NCI-H2107 treated with DMSO at 0.1 percent for 48 hours (cell line): ENCODE results near the gene TMED4.
A peak's percentile ranks its signal among the peaks of the same experiment; 100 is the strongest.
"Not testable (repeated sequence)": the region's sequence is repeated elsewhere in the genome, so short reads cannot be mapped to it uniquely, and the experiment has no call there.

Experiments
- DNase-seq: peaks from one replicate; lab custom pipeline; 2025; ENCODE audit not compliant: unreplicated experiment; lab: John Stamatoyannopoulos, UW

The TMED4 gene

GRCh38 chr7:44569959-44570358 is 12.1 kb downstream of the TMED4 start:
- no peak for DNase-seq

GRCh38 chr7:44568771-44569560 is 13.1 kb downstream of the TMED4 start:
- DNase-seq: no peak

GRCh38 chr7:44567884-44568283 is 14.1 kb downstream of the TMED4 start:
- no peak for DNase-seq

DNA sequence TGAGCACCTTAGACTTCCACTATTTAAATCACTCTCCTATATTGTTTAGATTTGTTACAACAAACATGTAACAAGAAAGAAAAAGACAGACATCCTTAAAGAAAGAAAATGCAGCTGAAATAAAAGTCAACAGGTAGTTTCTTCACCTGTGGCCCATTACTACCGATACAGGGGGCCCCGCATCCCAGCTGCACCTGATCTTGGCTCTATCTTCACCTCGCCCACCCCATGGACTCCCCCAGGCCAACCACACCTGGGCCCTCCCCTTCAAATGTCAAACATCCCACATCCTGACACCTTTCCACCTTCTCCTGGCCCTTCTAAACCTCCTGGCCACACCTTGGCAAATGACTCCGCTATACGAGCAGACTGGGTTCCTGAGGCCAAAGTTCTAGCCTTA is 15.4 kb downstream of the TMED4 start:
- DNase-seq: no peak

- no peak for DNase-seq
These were observed 16.1 kb downstream of the TMED4 start for GRCh38 chr7:44565795-44566559.

- DNase-seq: peak; percentile 25
These were observed 16.8 kb downstream of the TMED4 start for GRCh38 chr7:44565097-44565794.

DNA sequence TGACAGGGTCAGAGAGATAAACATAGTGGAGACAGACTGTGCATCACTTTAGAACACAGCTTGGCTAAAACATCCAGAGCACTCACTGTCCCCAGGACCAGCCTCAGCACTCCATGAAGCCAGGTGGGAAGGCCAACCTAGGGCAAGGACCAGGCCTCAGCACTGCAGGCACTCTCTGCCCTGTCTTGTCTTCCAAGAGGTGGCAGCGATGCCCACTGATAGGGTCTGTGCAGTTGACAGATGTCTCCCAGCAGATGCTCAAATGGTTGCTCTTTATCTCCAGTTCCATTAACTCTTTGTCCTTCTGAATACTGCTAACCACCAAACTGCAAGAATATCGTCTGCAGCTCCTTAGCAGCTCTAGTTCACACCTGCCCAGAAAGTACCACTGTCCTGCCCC is 17.4 kb downstream of the TMED4 start:
- no peak for DNase-seq

DNA sequence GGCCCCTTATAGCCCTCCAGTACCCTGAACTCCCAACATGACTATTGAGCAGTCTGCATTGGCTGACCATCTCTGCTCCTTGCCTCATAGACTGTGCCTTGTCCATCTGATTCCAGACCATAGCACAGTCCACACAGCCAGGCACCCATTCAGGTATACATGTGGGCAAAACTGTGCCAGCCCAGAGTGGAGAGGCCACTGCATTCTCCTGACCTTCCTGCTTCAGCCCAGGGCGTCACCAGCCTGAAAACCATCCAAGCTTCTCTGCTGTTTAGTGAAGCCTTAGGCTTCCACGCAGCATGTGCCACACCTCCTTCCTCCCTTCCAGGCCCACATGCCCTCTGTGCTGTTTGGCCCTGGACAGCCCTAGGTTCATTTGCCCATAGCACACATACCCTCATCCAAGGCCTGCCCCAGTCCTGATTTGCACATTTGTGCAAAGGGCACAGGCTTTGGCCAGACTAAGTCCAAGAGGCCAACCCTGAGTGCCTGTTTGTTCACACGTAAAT is 18.8 kb downstream of the TMED4 start:
- no peak for DNase-seq

DNA sequence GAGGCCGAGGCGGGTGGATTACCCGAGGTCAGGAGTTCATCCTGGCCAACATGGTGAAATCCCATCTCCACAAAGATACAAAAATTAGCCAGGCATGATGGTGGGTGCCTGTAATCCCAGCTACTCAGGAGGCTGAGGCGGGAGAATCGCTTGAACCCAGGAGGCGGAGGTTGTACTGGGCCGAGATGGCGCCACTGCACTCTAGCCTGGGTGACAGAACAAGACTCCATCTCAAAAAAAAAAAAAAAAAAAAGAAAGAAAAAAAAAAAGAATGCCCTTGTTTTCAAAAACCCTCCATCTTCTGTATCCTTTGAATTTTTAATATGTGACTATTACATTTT is 19.4 kb downstream of the TMED4 start:
- not testable (repeated sequence) for DNase-seq

GRCh38 chr7:44561962-44562621 is 19.9 kb downstream of the TMED4 start:
- no peak for DNase-seq

DNA sequence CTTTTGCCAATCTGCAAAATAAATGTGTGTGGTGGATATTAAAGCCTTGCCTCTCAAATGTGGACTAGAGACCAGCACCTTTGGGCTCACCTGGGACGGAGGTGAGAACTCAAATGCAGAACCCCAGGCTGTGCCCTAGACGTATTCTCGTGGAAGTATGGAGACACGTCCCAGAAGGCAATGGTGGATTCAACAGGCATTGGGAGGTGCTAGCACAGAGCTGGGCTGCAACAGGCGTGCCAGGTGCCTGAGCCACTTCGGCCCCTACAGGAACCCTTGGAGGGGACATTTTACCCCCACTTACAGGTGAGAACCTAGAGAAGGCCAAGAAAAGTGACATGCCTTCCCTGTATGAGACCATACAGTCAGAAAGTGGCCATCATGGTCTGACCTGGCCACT is 20.6 kb downstream of the TMED4 start:
- no peak for DNase-seq

DNA sequence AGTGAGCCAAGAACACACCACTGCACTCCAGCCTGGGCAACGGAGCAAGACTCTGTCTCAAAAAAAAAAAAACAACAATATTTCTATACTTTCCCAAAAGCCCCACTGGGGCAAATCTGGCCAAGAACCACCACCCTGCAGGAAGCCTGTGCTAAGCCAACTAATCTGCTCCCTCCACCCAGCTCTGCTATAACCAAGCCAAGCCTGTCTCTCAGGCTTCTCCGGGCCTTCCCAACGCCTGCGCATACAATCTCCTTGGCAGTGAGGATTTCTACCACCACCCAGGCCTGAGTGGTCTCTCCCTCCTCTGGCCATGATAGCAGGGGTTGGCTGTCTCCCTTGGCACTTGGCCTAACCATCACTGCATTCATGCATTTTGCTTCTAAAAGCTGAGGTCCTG is 22.5 kb downstream of the TMED4 start:
- no peak for DNase-seq

- DNase-seq: no peak
These were observed 24.5 kb downstream of the TMED4 start for GRCh38 chr7:44557485-44557884.

DNA sequence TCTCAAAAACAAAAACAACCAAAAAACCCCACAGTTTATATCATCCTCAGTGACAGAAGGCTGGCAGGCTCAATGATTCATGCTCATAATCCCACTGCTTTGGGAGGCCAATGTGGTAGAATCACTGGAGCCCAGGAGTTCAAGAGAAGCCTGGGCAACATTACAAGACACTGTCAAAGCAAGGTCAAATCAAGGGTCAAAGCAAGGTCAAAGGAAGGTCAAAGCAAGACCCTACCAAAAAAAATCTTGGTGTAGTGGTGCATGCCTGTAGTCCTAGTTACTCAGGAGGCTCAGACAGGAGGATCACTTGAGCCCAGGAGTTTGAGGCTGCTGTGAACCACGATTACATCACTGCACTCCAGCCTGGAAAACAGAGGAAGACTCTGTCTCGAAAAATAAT is 26.7 kb downstream of the TMED4 start:
- no peak for DNase-seq

DNA sequence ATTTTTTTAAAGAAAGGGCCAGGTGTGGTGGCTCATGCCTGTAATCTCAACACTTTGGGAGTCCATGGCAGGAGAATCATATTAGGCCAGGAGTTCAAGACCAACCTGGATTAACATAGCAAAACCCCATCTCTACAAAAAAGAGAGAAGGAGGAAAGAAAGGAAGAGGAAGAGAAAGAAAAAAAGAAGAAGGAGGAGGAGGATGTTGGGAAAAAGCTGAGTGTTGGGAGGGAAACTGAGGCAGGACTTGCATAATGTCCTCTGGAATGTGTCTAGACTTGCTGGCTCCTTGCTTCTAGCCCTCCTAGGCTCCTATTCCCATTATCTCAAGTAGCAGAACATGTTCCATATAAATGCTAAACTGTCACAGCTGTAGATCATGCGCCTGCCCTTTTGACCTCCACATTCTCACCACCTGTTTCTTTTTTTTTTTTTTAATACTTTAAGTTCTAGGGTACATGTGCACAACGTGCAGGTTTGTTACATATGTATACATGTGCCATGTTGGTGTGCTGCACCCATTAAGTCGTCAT is 29.5 kb downstream of the TMED4 start:
- not testable (repeated sequence) for DNase-seq

DNA sequence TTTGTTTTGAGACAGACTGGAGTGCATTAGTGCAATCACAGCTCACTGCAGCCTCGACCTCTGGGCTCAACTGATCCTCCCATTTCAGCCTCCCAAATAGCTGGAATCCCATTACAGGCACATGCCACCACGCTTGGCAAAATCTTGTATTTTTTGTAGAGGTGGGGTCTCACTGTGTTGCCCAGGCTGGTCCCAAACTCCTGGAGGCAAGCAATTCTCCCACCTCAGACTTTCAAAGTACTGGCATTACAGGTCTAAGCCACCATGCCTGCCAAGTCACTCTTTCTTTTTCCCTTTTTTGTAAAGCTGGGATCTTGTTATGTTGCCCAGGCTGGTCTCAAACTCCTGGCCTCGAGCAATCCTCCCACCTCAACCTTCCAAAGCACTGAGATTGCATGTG is 32.6 kb downstream of the TMED4 start:
- no peak for DNase-seq

- no peak for DNase-seq
These were observed 33.1 kb downstream of the TMED4 start for GRCh38 chr7:44548893-44549292.

DNA sequence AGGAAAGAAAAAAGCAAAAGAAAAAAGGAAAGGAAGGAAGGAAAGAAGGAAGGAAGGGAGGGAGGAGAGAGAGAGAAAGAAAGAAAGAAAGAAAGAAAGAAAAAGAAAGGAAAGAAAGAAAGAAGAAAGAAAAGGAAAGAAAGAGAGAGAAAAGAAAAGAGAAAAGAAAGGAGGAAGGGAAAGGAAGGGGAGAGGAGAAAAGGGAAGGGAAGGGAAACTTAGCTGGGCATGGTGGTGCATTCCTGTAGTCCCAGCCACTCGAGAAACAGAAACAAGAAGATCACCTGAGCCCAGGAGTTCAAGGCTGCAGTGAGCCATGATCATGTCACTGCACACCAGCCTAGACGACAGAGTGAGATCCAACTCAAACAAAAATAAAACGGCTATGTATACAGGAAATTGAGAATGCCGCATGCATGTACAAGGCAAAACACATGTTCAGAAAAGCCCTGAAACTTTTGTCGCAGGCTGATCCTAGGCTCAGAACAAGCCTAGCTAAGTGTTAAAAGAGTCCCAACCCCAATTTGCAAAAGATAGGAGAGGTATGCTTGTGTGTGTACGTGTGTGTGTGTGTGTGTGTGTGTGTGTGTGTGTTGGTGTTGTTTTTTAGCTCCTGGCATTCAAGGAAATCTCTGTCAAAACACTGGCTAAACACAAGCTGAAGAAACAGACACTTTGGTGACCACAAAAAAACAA is 34.3 kb downstream of the TMED4 start:
- no peak for DNase-seq

- no peak for DNase-seq
These were observed 40.0 kb downstream of the TMED4 start for GRCh38 chr7:44541876-44542610.
